ENCODE data around the gene USP3.

The USP3 gene

DNA sequence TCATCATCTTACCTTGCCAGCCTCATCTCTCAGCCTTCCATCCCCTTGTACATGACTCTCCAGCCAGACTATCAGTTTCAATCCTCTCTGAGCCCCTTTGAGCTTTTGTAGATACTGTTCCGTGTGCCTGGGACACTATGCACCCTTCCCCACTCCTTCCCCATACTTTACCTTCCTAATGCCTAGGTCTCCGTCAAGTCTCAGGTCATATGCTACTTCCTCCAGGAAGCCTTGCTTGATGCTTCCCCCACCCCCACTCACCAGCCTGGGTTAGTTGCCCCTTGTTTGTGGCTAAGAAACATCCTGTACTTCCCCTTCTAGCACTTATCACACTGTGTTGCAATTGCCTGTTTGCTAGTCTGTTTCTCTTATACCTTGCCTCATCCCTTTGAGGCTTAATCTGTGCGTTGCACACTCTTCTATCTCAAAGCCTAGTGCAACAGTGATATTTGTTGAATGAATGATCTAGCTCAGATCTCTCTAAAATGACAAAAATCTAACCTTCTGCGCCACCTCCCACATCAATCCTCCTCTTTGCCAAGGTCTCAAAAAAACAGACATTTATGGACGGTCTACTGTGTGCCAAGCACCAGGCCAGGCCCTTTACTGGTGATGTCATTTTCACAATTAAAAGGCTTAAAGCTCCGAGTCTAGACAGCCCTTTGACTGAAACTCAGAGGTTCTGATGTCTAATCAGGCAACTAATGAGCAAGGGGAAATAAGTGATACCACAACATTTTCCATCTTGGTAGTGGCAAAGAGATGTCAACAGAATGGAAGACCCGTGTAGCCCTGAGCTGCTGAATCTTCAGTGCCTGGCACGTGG, 6.5 kb upstream of the USP3 start:
- peak; percentile 85 to 87 (median 86) for DNase-seq

DNA sequence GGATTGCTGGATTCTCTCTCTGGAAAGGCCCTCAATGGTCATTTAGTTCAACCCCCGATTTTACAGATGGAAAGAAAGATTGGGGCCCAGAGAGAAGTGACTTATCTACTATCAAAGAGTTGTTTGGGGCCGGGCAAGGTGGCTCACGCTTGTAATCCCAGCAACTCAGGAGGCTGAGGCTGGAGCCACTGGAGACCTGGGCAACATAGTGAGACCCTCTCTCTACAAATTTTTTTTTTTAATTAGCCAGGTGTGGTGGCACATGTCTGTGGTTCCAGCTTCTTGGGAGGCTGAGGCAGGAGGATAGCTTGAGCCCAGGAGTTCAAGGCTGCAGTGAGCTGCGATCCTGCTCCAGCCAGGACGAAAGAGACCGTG, 5.2 kb upstream of the USP3 start:
- no peak for DNase-seq

DNA sequence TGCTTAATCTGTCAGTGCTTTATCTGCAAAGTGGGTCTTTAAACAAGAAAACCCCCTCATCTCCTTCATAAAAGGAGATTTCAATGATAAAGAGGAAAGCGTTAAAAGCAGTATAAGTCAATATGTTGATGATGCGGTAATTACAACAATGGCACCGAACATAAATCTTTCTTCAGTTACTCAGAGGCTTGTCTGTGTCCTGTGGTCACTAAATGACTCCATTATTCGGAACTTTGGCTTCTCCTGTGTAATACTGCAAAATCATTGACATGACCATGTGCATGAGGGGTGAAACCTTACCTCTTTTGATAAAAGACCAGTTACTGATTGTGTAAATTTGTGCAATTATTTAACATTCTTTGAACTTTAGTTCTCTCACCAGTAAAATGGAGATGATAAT, 4.8 kb upstream of the USP3 start:
- DNase-seq, result no peak

DNA sequence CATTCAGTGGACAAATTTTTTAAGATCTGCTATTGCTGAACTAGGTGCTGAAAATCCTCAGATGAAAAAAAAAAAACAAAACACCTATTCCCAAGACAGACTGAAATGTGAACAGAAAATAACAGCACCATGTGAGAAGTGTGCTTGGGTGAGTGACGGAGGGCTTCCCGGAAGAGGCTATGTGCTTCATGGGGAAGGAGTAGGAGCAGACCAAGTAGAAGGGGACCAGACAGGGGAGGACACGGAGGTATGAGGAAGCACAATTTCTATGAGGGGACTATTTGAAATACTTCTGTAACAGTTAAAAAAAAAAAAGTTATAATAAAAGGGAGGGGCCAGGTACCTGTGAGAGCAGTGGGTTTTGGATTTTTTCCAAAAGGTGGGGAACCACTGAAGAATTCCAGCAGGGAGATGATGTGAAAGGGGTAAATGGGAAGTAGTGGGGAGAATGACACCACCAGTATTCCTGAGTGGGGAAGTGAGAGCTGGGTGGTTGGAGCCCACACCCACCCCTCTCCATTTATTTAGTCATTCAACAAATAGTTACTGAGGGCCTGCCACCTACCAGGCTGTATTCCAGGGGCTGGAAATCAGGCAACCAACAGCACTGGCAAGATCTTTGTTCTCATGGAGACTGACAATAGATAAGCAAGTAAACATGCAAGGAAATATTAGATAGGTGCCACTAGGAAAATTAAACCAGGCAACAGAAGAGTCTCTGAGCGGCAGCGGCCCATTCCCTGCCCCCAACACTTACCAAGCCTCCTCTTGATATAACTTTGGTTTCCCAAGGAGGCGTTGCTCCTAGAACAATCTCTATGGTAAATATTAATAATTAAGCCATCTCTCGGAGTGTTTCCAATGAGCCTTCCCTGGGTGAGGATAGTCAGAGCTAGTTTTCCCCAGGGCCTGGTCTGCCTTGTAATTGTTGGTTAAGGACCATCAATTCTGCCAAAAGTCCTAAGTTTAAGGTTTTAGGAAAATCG, 3.8 kb upstream of the USP3 start:
- DNase-seq, result peak; percentile 75 to 82 (median 80)

DNA sequence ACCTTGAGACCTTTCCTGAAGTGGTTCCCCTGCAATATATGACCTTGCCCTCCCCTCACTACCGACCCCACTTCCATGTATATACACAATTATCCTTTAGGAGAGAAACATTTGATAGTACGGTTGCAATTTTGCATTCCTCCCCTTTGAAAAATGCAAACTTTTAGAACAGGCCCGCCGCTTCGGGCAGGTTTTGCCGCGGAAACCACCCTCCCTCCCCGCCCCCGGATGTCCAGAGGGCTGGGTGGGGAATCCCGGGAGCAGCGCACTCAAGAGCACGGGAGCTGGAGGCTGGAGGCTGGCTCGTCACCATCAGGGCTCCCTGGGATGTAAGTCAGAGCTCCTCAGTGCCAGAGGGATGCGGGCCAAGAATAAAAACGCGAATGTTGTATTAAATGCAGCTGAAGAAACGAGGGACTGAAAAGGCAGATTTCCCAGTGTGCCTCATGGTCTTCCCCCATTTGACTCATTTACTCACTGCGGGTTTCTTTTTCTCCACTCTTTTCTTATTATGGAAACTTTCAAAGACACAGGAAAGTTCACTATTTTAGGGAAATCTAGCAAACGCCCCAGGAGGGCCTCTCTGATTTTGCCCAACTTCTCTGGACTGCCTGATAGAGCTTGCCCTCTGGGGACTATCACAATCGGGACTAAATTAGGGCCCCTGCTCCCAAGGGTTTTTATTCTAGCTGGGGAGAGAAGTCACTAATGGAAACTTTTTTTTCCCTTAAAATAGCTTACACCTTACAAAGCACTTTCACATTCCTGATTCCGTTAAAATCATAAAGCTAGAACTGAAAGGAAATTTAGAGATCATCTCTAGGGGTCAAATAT, 2.9 kb upstream of the USP3 start:
- DNase-seq, result peak; percentile 95 to 97 (median 97)

DNA sequence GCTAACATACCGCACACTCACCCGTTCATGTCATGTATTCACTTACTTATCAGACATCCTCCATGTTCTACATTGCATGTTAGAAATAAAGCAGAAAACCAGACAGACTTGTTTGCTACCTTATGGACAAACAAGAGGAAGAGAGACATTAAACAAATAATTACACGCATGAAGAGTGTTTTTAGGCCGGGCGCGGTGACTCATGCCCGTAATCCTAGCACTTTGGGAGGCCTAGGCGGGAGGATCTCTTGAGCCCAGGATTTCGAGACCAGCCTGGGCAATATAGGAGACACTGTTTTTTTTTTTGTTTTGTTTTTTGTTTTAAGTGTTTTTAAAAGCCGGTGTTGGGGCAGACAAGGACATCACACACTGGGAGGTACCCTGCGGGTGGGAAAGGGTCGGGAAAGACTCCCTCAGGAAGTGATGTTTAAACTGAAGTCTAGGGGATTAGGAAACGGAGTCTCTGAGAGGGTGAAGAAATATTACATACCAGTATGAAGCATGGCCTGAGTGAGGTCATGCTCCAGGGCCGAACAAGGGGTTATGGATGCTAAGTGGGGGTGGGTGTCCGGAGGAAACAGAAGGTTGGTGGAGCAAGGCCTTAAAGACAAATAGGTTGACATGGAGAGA, 2.1 kb upstream of the USP3 start:
- peak; percentile 79 to 87 (median 79) for DNase-seq

DNA sequence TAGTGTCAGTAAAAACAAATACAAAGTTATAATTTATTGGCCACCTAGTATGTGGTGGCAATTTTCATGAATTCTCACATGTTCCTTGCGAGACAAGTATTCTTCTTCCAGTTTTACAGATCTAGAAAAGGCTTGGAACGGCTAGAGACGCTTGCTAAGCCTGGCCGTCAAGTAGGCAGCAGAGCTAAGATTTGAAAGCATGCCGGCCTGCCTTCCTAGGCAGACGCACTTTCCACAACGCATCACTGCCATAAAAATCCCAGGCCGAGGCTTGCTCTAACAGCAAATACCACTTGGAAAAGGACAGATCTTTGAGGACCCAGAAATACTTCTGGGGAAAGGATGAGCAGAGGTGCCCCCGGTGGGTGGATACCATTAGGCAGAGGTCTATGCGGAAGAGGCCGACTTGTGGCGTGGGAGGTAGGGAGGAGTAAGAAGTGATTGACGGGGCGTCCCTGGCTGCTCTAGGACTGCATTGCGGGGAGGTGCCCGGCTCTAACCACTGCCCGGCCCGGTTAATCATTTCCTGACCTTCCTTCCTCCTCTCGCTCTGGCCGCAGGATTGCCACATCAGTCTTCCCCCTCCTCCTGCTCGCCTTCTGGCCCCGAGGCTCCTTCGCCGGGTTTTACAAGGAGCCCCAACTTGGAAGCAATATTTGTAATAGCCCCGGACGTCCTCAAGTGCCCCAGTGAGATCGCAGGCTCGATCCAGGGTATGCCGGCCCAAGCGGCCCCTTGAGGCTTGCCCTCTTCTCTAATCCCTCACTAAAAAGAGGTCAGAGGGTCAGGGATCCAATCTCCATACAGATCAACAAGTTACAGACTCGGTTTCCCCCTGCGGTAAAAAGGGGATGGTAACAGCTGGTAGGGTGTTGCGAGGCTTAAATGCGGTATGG, 1.3 kb upstream of the USP3 start:
- DNase-seq, result peak; percentile 98 to 99 (median 98)

DNA sequence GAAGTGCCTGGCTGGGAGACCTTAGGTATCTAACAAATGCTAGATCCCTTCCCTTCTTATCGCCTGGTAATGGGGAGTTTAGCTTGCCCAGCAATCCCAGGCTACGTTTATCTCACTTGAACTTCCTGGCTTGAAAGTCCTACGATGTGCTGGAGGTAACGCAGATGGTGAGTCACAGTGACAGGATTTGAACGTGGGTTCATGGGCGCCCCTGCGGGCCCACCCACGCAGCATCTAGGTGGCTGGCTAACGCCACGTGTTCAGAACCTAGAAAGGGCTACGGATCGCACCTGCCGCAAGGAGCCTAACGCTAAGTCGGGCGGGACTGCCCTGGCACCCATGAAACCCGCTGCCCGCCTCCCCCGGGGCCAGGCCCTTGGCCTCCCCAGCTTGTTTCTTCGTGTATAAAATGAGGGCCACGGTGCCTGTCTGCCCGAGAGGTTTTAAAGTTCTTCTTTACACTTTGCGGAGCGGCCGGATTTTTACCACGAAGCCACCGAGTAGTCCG, 600 bp upstream of the USP3 start:
- peak; percentile 84 to 89 (median 88) for DNase-seq

DNA sequence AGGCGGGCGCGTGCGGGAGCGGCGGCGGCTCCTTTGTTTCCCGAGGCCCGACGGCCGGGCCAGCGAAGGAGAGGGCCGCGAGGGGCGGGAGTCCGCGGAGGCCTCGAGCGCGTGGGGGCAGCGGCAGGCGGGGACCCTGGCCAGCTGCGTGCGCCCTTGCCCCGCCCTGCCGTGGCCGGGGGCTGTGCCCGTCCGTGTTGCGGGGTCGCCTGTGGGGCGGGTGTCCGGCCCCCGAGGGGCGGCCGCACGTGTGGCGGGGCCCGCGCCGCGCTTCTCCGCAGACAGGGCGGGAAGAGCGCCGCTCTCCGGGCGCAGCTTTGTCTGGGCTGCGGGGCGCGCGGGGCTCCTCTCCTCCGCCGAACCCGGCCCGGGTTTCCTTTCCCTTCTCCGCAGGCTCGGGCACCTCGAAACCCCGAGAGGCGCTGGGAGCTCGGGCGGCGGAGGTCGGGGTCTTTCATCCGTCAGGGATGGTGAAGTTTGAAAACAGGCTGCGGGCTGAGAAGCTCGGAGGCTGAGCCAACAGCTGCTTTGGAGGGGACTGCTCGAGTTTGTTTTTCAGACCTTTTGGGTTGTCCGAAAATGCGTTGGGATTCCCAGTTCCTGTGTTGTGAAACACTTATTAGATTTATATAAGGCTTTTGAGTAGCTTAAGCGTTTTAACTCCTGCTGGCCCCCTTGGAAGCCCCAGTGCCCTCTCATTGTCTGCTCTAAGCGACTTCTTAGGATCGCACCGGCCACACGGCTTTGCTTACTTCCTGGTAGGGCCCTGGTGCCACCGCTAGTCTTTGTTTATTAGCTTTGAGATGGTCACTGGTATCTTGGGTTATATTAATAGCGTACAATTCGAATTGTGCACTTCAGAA, 817 bp downstream of the USP3 start:
- DNase-seq, result peak; percentile 74 to 82 (median 77)

DNA sequence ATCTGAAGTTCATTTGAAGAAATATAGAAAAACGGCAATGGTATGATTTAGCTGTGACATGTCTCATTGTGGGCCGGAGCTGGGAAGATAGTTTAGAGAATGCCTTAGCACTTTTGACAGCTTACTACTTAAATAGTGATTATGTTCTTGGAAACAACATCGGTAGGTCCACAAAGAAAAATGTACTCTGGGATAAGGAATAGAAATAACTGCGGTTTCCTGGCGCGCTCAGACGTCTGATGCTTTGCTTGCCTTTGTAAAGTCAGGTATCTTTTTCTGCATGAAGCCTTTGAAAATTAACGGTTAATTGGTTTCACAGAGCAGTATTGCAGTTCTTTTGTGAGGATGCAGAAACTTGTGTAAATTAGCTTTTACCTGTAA, 1.4 kb downstream of the USP3 start:
- no peak for DNase-seq

DNA sequence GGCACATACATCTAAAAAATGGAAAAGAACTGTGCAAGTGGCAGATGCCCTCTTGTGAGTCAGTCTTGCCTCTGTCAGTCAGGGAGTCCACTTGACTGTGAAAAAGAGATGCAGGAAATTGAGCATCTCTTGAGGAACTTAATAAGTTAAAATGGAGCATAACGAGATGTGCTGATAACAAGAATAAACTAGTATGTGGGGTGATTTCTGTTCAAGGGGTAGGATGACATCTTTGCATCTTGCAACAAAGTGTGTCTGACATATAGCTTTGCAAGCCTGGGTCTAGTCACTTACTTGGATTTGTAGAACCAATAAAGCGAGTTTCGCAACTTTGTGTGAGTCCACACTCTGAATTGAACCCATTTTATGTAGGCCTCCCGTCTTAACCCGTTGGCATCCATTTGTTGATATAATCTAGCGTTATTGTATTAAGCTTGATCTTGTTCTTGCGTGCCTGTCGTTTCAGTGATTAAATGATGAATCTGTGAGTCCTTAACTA, 2.2 kb downstream of the USP3 start:
- DNase-seq, result peak; percentile 39 to 61 (median 54)

DNA sequence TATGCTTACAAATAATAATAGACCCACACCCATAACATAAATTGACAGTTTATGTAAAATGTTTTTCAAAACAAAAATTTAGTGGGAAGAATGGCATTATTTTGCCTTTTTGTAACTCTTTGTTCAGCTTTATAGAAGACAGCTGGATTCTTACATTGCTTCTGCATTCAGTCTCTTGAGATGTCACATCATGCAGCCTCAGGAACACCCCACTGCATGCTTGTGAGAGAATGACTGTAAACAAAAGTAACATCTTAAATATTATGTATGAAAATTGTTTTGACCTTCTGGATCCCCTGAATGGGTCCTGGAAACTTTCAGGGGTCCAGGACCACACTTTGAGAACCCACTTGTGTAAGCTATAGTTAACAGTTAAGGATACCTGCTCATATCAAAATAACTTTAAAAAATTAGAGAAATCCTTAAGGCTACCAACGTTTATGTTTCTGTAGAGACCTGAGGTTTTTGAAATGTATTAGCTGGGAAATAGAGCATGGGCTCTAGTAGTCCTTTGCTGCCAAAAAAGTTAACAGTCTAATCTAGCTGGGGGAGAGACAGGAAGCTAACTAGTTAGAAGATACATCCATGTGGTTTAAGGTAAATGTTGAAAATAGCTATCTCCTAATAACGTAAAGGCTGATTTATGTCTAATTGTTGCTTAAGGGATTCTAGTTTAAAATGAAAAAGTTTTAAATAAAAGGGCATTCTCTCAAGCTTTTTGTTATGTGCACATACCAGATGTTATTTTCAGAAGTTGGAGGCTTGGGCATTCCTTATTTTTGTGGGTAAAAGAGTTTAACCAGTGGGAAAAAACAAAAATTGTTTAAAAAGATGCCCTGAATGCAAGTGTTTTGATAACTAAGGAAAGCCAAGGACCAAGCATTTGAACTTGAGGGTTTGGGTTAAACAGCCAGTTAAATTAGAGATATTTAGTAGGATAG, 3.8 kb downstream of the USP3 start:
- no peak for DNase-seq

DNA sequence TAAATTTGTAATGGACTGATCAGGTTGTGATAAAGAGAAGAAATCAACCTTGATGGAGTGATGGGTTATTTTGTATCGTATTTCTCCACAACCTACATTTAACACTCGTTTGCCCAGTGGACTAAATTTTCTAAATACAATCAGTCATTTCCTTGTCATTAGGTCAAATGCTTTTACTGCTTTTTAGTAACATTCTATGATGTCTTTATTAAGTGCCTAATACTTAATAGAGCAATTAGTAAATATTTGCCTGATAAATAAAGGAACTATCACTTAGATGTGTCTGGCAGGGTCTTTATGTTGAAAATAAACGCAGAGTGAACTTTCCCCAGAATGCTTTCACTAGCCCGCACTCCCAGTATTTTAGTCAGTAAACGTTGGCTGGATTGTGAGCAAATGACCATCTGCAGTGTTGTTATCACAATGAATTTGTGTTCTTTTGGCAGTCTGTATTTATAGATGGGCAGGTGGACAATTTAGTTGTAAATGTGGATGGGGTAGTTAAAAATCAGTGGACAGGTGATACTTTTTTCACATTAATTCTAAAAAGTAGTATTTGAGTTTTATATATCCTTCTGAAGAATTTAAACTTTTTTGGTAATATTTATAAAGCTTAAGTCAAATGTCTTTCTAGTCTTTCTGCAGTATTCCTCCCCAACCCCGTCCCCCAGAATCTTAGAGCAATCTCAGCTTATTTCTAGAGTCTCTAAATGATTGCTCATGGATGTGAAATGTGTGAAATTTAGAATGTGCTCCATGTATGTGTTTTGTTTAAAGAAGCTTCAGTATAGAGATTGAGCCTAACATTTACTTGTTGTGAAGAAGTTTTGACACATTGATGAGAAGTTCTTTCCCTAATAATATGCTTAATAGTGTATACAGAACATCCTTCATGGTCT, 4.9 kb downstream of the USP3 start:
- DNase-seq, result no peak

DNA sequence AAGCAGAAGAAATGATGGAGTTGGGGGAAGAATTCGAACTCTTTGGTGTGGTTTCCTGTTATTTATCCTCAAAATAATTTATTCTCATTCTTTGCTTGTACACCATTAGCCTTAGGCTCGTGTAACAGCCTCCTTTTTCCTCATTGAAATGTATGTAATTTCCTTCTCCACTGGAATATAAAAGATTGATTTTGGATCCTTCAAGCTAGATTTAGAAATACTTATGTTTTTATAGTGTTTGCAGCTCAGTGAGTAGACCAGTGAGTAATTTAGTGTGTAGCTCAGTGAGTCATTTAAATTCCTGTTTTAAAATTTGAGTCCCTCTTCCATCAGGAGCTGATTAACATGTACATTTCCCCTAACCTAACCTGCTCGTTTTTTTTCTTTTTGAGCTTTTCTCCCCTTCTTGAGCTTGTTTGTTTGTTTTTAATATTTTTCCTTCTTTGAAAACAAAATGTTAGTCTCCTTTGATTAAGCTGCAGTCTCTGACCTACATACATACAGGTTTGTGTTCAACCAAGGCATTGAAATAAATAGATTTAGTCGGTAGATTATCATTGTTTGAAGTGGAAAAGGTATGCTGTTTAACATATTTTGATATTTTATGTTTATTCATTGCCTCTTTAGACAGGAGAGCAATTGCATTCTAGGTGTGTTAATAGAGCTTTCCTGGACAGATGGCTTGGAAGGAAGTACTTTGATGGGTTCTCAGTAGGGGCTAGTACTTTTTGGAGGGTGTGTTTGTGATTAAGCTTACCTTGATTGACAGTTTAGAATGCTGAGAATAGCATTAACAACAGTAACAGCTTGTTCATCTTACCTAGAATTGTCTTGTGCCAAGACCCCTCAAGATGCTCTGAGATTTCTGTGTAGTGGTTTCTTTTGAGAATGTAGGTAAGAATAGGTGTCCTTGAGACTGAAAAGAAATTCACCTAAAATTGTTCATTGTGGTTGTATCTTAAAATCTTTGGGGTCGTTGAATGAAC, 5.9 kb downstream of the USP3 start:
- peak; percentile 39 to 78 (median 76) for DNase-seq

DNA sequence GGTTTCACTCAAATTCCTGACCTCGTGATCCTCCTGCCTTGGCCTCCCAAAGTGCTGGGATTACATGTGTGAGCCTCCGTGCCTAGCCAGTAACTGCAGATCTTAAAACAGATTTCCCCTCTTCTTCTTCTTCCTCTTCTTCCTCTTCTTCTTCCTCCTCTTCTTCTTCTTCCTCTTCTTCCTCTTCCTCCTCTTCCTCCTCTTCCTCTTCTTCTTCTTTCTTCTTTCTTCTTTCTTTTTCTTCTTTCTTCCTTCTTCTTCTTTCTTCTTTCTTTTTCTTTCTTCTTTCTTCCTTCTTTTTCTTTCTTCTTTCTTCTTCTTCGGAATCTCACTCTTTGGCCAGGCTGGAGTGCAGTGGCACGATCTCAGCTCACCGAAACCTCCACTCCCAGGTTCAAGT, 7.8 kb downstream of the USP3 start:
- no peak for DNase-seq

DNA sequence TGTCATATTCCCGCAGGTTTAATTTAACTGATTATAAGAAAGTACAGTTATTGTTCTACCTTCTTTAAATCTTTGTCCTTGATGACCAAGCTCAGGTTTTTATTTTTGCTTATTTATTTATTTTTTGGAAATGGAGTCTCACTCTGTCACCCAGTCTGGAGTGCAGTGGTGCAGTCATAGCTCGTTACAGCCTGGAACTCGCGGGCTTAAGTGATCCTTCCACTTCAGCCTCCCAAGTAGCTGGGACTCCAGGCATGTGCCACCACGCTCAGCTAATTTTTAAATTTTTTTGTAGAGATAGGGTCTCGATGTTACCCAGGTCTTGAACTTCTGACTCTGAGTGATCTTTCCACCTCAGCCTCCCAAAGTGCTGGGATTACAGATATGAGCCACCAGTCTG, 8.9 kb downstream of the USP3 start:
- no peak for DNase-seq
